Stimulated activated CD8-positive, alpha-beta memory T cell treated with anti-CD3 and anti-CD28 coated beads, Interleukin-4, amount 100 ng/mL, for 48 hours (primary cell): ENCODE results near the gene NPY1R.

Experiments
- DNase-seq: peaks from one replicate; pipeline ENCODE4 v3.0.0-alpha.2; 2020

Gene NPY1R

GRCh38 chr4:163332526-163333406, at the start of gene NPY1R:
TSS of gene NPY1R (minus strand) at chr4:163332596. CDS start at chr4:163326554, 6,042 bp downstream.
- DNase-seq, result peak; percentile 46

- no peak for DNase-seq
Observed at GRCh38 chr4:163380703-163381102, 48.3 kb upstream of the NPY1R start.

- no peak for DNase-seq
Observed at GRCh38 chr4:163378661-163379060, 46.3 kb upstream of the NPY1R start.

GRCh38 chr4:163372029-163372428, 39.6 kb upstream of the NPY1R start:
- DNase-seq, result no peak

- DNase-seq, result no peak
Observed at GRCh38 chr4:163367651-163368050, 35.3 kb upstream of the NPY1R start.

- DNase-seq, result no peak
Observed at GRCh38 chr4:163356104-163356503, 23.7 kb upstream of the NPY1R start.

- no peak for DNase-seq
Observed at GRCh38 chr4:163353054-163353453, 20.7 kb upstream of the NPY1R start.

- DNase-seq, result no peak
Observed at GRCh38 chr4:163350672-163351071, 18.3 kb upstream of the NPY1R start.

- no peak for DNase-seq
Observed at GRCh38 chr4:163344147-163345125, 12.0 kb upstream of the NPY1R start.

- DNase-seq, result no peak
Observed at GRCh38 chr4:163343604-163344146, 11.3 kb upstream of the NPY1R start, which contains the start of gene NPY5R. TSS of gene NPY5R (plus strand) at chr4:163343892. CDS start at chr4:163350274, 6,382 bp downstream.

- DNase-seq, result no peak
Observed at GRCh38 chr4:163335384-163335783, 3.0 kb upstream of the NPY1R start.

GRCh38 chr4:163331629-163332376, 593 bp downstream of the NPY1R start:
- no peak for DNase-seq

GRCh38 chr4:163330916-163331628, 1.3 kb downstream of the NPY1R start:
- DNase-seq, result no peak

GRCh38 chr4:163317110-163317509, 15.3 kb downstream of the NPY1R start:
- DNase-seq, result no peak

GRCh38 chr4:163309466-163309865, 22.9 kb downstream of the NPY1R start:
- no peak for DNase-seq

GRCh38 chr4:163303069-163303468, 29.3 kb downstream of the NPY1R start:
- no peak for DNase-seq

GRCh38 chr4:163300445-163300844, 32.0 kb downstream of the NPY1R start:
- DNase-seq, result no peak

- DNase-seq, result no peak
Observed at GRCh38 chr4:163295138-163295537, 37.3 kb downstream of the NPY1R start.

GRCh38 chr4:163284304-163284703, 48.1 kb downstream of the NPY1R start:
- no peak for DNase-seq

- DNase-seq, result no peak
Observed at GRCh38 chr4:163280703-163281519, 51.5 kb downstream of the NPY1R start.

GRCh38 chr4:163279713-163280112, 52.7 kb downstream of the NPY1R start:
- DNase-seq, result no peak
